ENCODE results near the gene KATNIP.
"Not testable (repeated sequence)": the region's sequence is repeated elsewhere in the genome, so short reads cannot be mapped to it uniquely, and the experiment has no call there.

Gene KATNIP

GRCh38 chr16:27538528-27538927, 11.4 kb upstream of the KATNIP start:
- DNase-seq = no peak

GRCh38 chr16:27539120-27539519, 10.8 kb upstream of the KATNIP start:
- DNase-seq = no peak

GRCh38 chr16:27539636-27540035, 10.3 kb upstream of the KATNIP start:
- DNase-seq = no peak

- no peak for DNase-seq
These were observed 6.1 kb upstream of the KATNIP start for GRCh38 chr16:27543801-27544200.

GRCh38 chr16:27544671-27545070, 5.3 kb upstream of the KATNIP start:
- no peak for DNase-seq

- DNase-seq = no peak
These were observed 2.8 kb upstream of the KATNIP start for GRCh38 chr16:27547134-27547533.

GRCh38 chr16:27547851-27548250, 2.1 kb upstream of the KATNIP start:
- DNase-seq = no peak

GRCh38 chr16:27549464-27549745, 539 bp upstream of the KATNIP start:
- DNase-seq = no peak

GRCh38 chr16:27550582-27550920, 607 bp downstream of the KATNIP start:
- no peak for DNase-seq

GRCh38 chr16:27551036-27551435, 1.1 kb downstream of the KATNIP start:
- DNase-seq = no peak

GRCh38 chr16:27556471-27556870, 6.5 kb downstream of the KATNIP start:
- no peak for DNase-seq

GRCh38 chr16:27558434-27558833, 8.5 kb downstream of the KATNIP start:
- DNase-seq = no peak

GRCh38 chr16:27558932-27559331, 9.0 kb downstream of the KATNIP start:
- no peak for DNase-seq

GRCh38 chr16:27561216-27561615, 11.3 kb downstream of the KATNIP start:
- DNase-seq = no peak

GRCh38 chr16:27564224-27564623, 14.3 kb downstream of the KATNIP start:
- no peak for DNase-seq

- no peak for DNase-seq
These were observed 16.5 kb downstream of the KATNIP start for GRCh38 chr16:27566417-27566816.

- no peak for DNase-seq
These were observed 18.1 kb downstream of the KATNIP start for GRCh38 chr16:27568077-27568476.

GRCh38 chr16:27570986-27571385, 21.0 kb downstream of the KATNIP start:
- not testable (repeated sequence) for DNase-seq

- DNase-seq = no peak
These were observed 21.7 kb downstream of the KATNIP start for GRCh38 chr16:27571433-27572326.

GRCh38 chr16:27572711-27573110, 22.8 kb downstream of the KATNIP start:
- no peak for DNase-seq

GRCh38 chr16:27576729-27577128, 26.8 kb downstream of the KATNIP start:
- no peak for DNase-seq

- no peak for DNase-seq
These were observed 29.4 kb downstream of the KATNIP start for GRCh38 chr16:27579087-27579980.

GRCh38 chr16:27582883-27583282, 32.9 kb downstream of the KATNIP start:
- DNase-seq = no peak

GRCh38 chr16:27583634-27584033, 33.7 kb downstream of the KATNIP start:
- no peak for DNase-seq
